ENCODE measurements around the gene C2CD4C. TPM values are rescaled to one million over a fixed set of nuclear protein-coding genes. Genes with fewer than 3 reads are reported as not detected.

Gene C2CD4C
- total and polyA plus RNA-seq, 4 donors, result 0.88 to 1.4 (median 1.2) TPM

DNA sequence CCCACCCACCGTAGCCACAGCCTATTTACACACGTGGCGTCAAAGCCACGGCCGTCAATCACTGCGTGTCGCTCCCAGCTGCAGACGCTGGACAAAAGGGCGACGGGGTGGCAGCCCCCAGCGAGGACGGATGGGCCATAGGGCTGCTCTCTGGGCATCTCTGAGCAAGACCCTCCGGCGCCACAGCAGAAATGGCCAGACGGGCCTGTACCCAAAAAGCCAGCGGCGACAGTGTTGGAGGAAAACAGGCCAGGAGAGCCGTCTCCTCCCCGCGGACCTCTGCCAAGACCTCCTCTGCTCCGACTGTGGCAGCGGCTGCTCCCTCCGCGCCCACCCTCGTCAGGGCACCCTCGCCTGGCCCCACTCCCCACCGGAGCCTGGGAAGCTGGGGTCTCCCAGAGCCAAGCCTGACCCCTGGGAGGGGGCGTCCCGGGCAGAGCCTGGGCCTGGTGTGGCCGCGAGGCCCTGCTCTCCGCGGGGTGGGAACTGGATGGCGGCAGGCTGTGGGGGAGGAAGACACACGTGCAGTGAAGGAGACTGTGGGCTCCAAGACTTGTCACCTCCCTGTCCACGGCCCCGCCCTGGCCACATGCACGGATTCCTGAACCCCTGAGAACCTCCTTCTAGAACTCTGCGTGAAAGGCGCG, 2.7 kb downstream of the C2CD4C start:
- Histone ChIP-seq H3K36me3 (ENCODE audit: control insufficient read depth in 4 of 4, insufficient read depth in 4 of 4, low read length in 4 of 4) (no peaks in the 10 kb centered on the region), H3K4me3 (no peak overlapping the region), H3K9me3 (ENCODE audit: control insufficient read depth in 4 of 4, insufficient read depth in 3 of 4, low read length in 3 of 4) (peaks cover 0 to 6% (median 0%) of the 10 kb centered on the region in 4 donors), H3K9ac (ENCODE audit: insufficient read depth in 1 of 2, low read length in 2 of 2) (no peak overlapping the region), H3K27me3 (ENCODE audit: control insufficient read depth in 3 of 3, insufficient read depth in 3 of 3, low read length in 2 of 3) (peaks cover 11 to 23% (median 13%) of the 10 kb centered on the region in 3 donors), H3K4me1 (ENCODE audit: control insufficient read depth in 5 of 5, insufficient read depth in 5 of 5, low read length in 5 of 5) (peaks cover 0 to 6% (median 4%) of the 10 kb centered on the region in 5 donors), H3K27ac (ENCODE audit: low read depth in 1 of 2, low read length in 1 of 2) (no peak overlapping the region)
- ATAC-seq (ENCODE audit: insufficient read depth, low FRiP score) (no peak), DNase-seq (no peak)
- WGBS, 2 donors, result 61 to 69% methylated on average over 39 to 41 of the region's 41 CpGs
- no peak for TF ChIP-seq CTCF (IDR thresholded peaks at IDR 0.05; ENCODE audit: control extremely low read depth, extremely low read depth)

GRCh38 chr19:405121-405965, 3.6 kb downstream of the C2CD4C start:
- peaks cover 0 to 4% (median 0%) of the 10 kb centered on the region in 4 donors for H3K9me3 ChIP-seq (ENCODE audit: control insufficient read depth in 4 of 4, insufficient read depth in 3 of 4, low read length in 3 of 4)
- H3K36me3 ChIP-seq (ENCODE audit: control insufficient read depth in 4 of 4, insufficient read depth in 4 of 4, low read length in 4 of 4), result no peaks in the 10 kb centered on the region
- no peak overlapping the region for H3K27ac ChIP-seq (ENCODE audit: low read depth in 1 of 2, low read length in 1 of 2)
- H3K4me1 ChIP-seq (ENCODE audit: control insufficient read depth in 5 of 5, insufficient read depth in 5 of 5, low read length in 5 of 5), result peaks cover 0 to 6% (median 4%) of the 10 kb centered on the region in 5 donors
- H3K9ac ChIP-seq (ENCODE audit: insufficient read depth in 1 of 2, low read length in 2 of 2), result no peak overlapping the region
- TF ChIP-seq CTCF (IDR thresholded peaks at IDR 0.05; ENCODE audit: control extremely low read depth, extremely low read depth), result no peak
- peaks cover 11 to 22% (median 13%) of the 10 kb centered on the region in 3 donors for H3K27me3 ChIP-seq (ENCODE audit: control insufficient read depth in 3 of 3, insufficient read depth in 3 of 3, low read length in 2 of 3)
- no peak overlapping the region for H3K4me3 ChIP-seq
- 44 to 47% methylated on average over 29 of the region's 29 CpGs for WGBS, 2 donors
- no peak for ATAC-seq (ENCODE audit: insufficient read depth, low FRiP score)
- no peak for DNase-seq

- ATAC-seq (ENCODE audit: insufficient read depth, low FRiP score), result no peak
- WGBS, 2 donors, result 78 to 89% methylated on average over 37 to 38 of the region's 38 CpGs
- DNase-seq, result no peak
- no peak overlapping the region for H3K9ac ChIP-seq (ENCODE audit: insufficient read depth in 1 of 2, low read length in 2 of 2)
- peaks cover 2 to 12% (median 11%) of the 10 kb centered on the region in 3 donors for H3K27me3 ChIP-seq (ENCODE audit: control insufficient read depth in 3 of 3, insufficient read depth in 3 of 3, low read length in 2 of 3)
- H3K27ac ChIP-seq (ENCODE audit: low read depth in 1 of 2, low read length in 1 of 2), result no peak overlapping the region
- H3K4me1 ChIP-seq (ENCODE audit: control insufficient read depth in 5 of 5, insufficient read depth in 5 of 5, low read length in 5 of 5), result no peaks in the 10 kb centered on the region
- H3K4me3 ChIP-seq, result no peak overlapping the region
- no peak for TF ChIP-seq CTCF (IDR thresholded peaks at IDR 0.05; ENCODE audit: control extremely low read depth, extremely low read depth)
- H3K9me3 ChIP-seq (ENCODE audit: control insufficient read depth in 4 of 4, insufficient read depth in 3 of 4, low read length in 3 of 4), result peaks cover 0 to 4% (median 0%) of the 10 kb centered on the region in 4 donors
- H3K36me3 ChIP-seq (ENCODE audit: control insufficient read depth in 4 of 4, insufficient read depth in 4 of 4, low read length in 4 of 4), result no peaks in the 10 kb centered on the region
Measured at GRCh38 chr19:403221-404027, 5.5 kb downstream of the C2CD4C start.

Data from lung (tissue), 12 donors.